Endothelial cell of umbilical vein (primary cell): ENCODE results near the gene INCENP. TPM values are rescaled to one million over a fixed set of nuclear protein-coding genes. Genes with fewer than 3 reads are reported as not detected.

Experiments used
- BruUV-seq: library from RNA; stranded (reverse); fragments of 400-500 nt; replicated peaks from 2 replicates; lab custom pipeline; 2021; lab: Mats Ljungman, UMichigan
- CTCF ChIA-PET: fragments of 300-600, 350-600 bp; sonication (Branson Sonifier 250); formaldehyde crosslinking; loops from one replicate; lab custom pipeline; 2021; ENCODE audit warnings: antibody characterized with exemption, inconsistent platforms; lab: Charles Lee
- POLR2A ChIA-PET: fragments of 300-600, 350-600 bp; sonication (Branson Sonifier 250); formaldehyde crosslinking; loops from one replicate; lab custom pipeline; 2021; ENCODE audit warnings: antibody characterized with exemption, inconsistent platforms; lab: Charles Lee
- DNase-seq: peaks from one replicate; pipeline ENCODE4 v3.0.0-alpha.2; 2011; ENCODE audit warnings: low read depth, low spot score
- FAIRE-seq: peaks from 2 replicates; lab custom pipeline; 2011; peaks lifted over from hg19 to GRCh38; lab: Jason Lieb, UNC
- H2AFZ ChIP-seq: 2 replicates; pipeline ENCODE4 v1.6.0; 2012; ENCODE audit warnings: low read depth, low read length, control low read depth, inconsistent platforms
- H3K27ac ChIP-seq: 2 replicates; pipeline ENCODE4 v1.5.1; 2011; ENCODE audit warnings: low read depth, mild to moderate bottlenecking, control low read depth, low read length, moderate library complexity; ENCODE audit not compliant: insufficient read depth
- H3K27me3 ChIP-seq, 2 experiments: 2 replicates each; pipeline versions ENCODE4 v1.6.0 to v1.6.1; 2011; ENCODE audit warnings: low read length in 2 of 2, mixed read lengths in 1 of 2; ENCODE audit not compliant: control insufficient read depth in 2 of 2, insufficient read depth in 2 of 2
- H3K36me3 ChIP-seq, 2 experiments: 2 replicates in 1 of 2; 3 replicates in 1 of 2; pipeline ENCODE4 v1.5.1; 2011; ENCODE audit warnings: low read length in 2 of 2, mild to moderate bottlenecking in 1 of 2, moderate library complexity in 1 of 2; ENCODE audit not compliant: control insufficient read depth in 2 of 2, insufficient read depth in 2 of 2; ENCODE audit errors: extremely low read depth in 1 of 2
- H3K4me1 ChIP-seq: 3 replicates; pipeline ENCODE4 v1.5.1; 2011; ENCODE audit warnings: mild to moderate bottlenecking, low read length; ENCODE audit not compliant: control insufficient read depth, insufficient read depth; ENCODE audit errors: extremely low read depth
- H3K4me2 ChIP-seq: 2 replicates; pipeline ENCODE4 v1.6.1; 2011; ENCODE audit warnings: low read length, control low read depth, mixed read lengths; ENCODE audit not compliant: insufficient read depth
- H3K4me3 ChIP-seq, 3 experiments: fragments of 200-600 bp in 1 of 3; sonication (generic), shearing (Covaris generic) in 1 of 3; replicated peaks in 1 of 3; 2 replicates each; pipeline ENCODE4 v1.5.1; 2011 to 2016; ENCODE audit warnings: control low read depth in 3 of 3, low read length in 3 of 3, mild to moderate bottlenecking in 2 of 3, inconsistent platforms in 1 of 3, low read depth in 1 of 3, moderate library complexity in 1 of 3; ENCODE audit not compliant: insufficient read depth in 1 of 3
- H3K79me2 ChIP-seq: 2 replicates; pipeline ENCODE4 v1.6.0; 2012; ENCODE audit warnings: low read length, inconsistent platforms; ENCODE audit not compliant: control insufficient read depth, insufficient read depth
- H3K9ac ChIP-seq: replicated peaks from 2 replicates; pipeline ENCODE3; 2011; ENCODE audit warnings: low read length, control low read depth; ENCODE audit not compliant: insufficient read depth; ENCODE audit errors: extremely low read depth
- H3K9me1 ChIP-seq: replicated peaks from 3 replicates; pipeline ENCODE4 v1.6.0; 2011; ENCODE audit warnings: mild to moderate bottlenecking, low read length; ENCODE audit not compliant: control insufficient read depth, insufficient read depth; ENCODE audit errors: extremely low read depth
- H3K9me3 ChIP-seq: replicated peaks from 2 replicates; pipeline ENCODE4 v1.5.1; 2012; ENCODE audit warnings: low read length, inconsistent platforms; ENCODE audit not compliant: control insufficient read depth, insufficient read depth
- H4K20me1 ChIP-seq: replicated peaks from 2 replicates; pipeline ENCODE3; 2011; ENCODE audit warnings: mild to moderate bottlenecking, low read length; ENCODE audit not compliant: control insufficient read depth, insufficient read depth; ENCODE audit errors: extremely low read depth
- CTCF ChIP-seq, 2 donors: IDR thresholded peaks; 1 replicate in 1 of 2; 2 replicates in 1 of 2; pipeline ENCODE4 v1.5.1; 2011; ENCODE audit warnings: low read length in 2 of 2, mild to moderate bottlenecking in 2 of 2, moderate library complexity in 2 of 2, control low read depth in 1 of 2, inconsistent platforms in 1 of 2, low read depth in 1 of 2; ENCODE audit not compliant: insufficient read depth in 1 of 2; ENCODE audit errors: extremely low read depth in 1 of 2
- EZH2 ChIP-seq: IDR thresholded peaks from 2 replicates; pipeline ENCODE4 v1.6.1; 2012; ENCODE audit warnings: borderline replicate concordance, low read depth, mild to moderate bottlenecking, moderate library complexity, low read length, inconsistent platforms; ENCODE audit not compliant: severe bottlenecking
- FOS ChIP-seq: IDR thresholded peaks from 2 replicates; pipeline ENCODE4 v1.6.1; 2011; ENCODE audit warnings: mild to moderate bottlenecking, low read length, moderate library complexity, borderline replicate concordance; ENCODE audit not compliant: insufficient read depth
- GATA2 ChIP-seq: IDR thresholded peaks from 2 replicates; pipeline ENCODE4 v1.7.0; 2011; ENCODE audit warnings: low read depth, mild to moderate bottlenecking, moderate library complexity, mixed read lengths, low read length; ENCODE audit not compliant: insufficient read length, insufficient read depth
- JUN ChIP-seq: IDR thresholded peaks from 2 replicates; pipeline ENCODE4 v1.6.1; 2011; ENCODE audit warnings: borderline replicate concordance, low read depth; ENCODE audit not compliant: insufficient read length, insufficient read depth
- MAX ChIP-seq: IDR thresholded peaks from 2 replicates; pipeline ENCODE4 v1.6.1; 2011; ENCODE audit not compliant: insufficient read depth, insufficient read length
- MYC ChIP-seq: IDR thresholded peaks from one replicate; pipeline ENCODE4 v1.6.1; 2011; ENCODE audit warnings: mild to moderate bottlenecking, low read depth, low read length
- POLR2A ChIP-seq: IDR thresholded peaks from 2 replicates; pipeline ENCODE4 v1.6.1; 2012; ENCODE audit warnings: low read depth, mild to moderate bottlenecking, control low read depth, low read length
- POLR2AphosphoS5 ChIP-seq: IDR thresholded peaks from 2 replicates; pipeline ENCODE4 v1.6.1; 2012; ENCODE audit warnings: low read depth, mild to moderate bottlenecking, control low read depth, low read length, moderate library complexity; ENCODE audit not compliant: insufficient read depth
- dilution Hi-C: fragments of 300-500 bp; cut with MboI; formaldehyde crosslinking; loops from one replicate; pipeline ENCODE4 v1.15.0; 2019; ENCODE audit warnings: low sequenced_read_pairs; ENCODE audit not compliant: extremely low pct_ligation_motif_present
- intact Hi-C: fragments of 100-400 bp; cut with micrococcal nuclease; formaldehyde crosslinking; loops from one replicate; pipeline ENCODE4 v1.10.0; 2022
- polyA plus RNA-seq, 4 experiments: library from polyadenylated mRNA; depleted of rRNA in 3 of 4; stranded (reverse) in 3 of 4; unstranded in 1 of 4; fragments of >200 nt; gene quantifications; 2 replicates each; pipeline versions ENCODE4 v1.2.1 to v1.2.3, GENCODE V29; 2011 to 2012; ENCODE audit warnings: missing spikeins in 1 of 4
- total RNA-seq: library from RNA; stranded (reverse); gene quantifications from 2 replicates; pipeline ENCODE4 v1.2.3, GENCODE V29; 2021

Gene INCENP
- total and polyA plus RNA-seq, 2 donors (not counting 3 experiments of a cell fraction or from before 2014, with no cell fraction given), result 22.9 to 86.8 TPM

DNA sequence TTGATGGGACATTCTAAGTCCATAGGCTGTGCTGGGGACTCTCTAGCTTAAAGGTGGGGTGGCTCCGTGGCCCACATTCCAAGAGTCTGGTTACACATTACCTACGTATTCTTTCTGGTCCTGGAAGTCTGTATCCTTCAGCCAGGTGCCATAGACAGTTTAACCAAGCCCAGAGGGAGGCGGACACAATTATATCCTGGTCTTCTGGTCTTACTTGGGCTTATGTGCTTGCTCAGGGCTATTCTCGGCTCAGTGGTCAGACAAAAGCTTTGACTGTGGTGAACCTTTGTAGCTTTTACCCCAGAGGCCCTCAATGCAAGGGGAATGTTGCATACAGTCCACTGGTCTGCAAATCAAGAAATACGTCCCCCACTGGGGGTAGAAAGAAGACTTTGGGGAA is 3.4 kb upstream of the INCENP start:
- dilution Hi-C loops, result no loop called here

More for the DNA sequence above, 3.4 kb upstream of the INCENP start:
- Histone ChIP-seq H4K20me1 (no peaks in the 10 kb centered on the region), H3K27ac (no peak overlapping the region), H3K36me3 (no peaks in the 10 kb centered on the region), H3K4me3 (no peak overlapping the region), H3K9ac (no peak overlapping the region), H3K79me2 (peaks cover 16% of the 10 kb centered on the region), H3K27me3 (peaks cover 6% of the 10 kb centered on the region in 2 experiments), H3K4me1 (peaks cover 14% of the 10 kb centered on the region), H3K4me2 (no peak overlapping the region), H3K9me3 (peaks cover 4% of the 10 kb centered on the region), H2AFZ (no peak overlapping the region), H3K9me1 (no peaks in the 10 kb centered on the region)
- no peak for DNase-seq
- TF ChIP-seq POLR2AphosphoS5 (no peak), MAX (no peak), CTCF (IDR thresholded peaks at IDR 0.05; ENCODE audit: extremely low read depth in 1 of 2, insufficient read depth in 1 of 2, low read depth in 1 of 2, low read length in 2 of 2) (no peak), FOS (no peak), MYC (no peak), GATA2 (no peak), JUN (no peak), EZH2 (no peak), POLR2A (no peak)
- ChIA-PET POLR2A (no interaction called here), CTCF (interaction anchor here (2.0 kb wide), 1 partner anchor 12 kb away, joined by 8 read pairs; no protein-coding TSS in a partner anchor)
- intact Hi-C loops, result loop anchor here (5.0 kb wide), 1 partner anchor 328 kb away; the partner anchor contains the start of genes FEN1 and TMEM258
- BruUV-seq, result no TSS peak
- no peak for FAIRE-seq
